Neuronal stem cell (in vitro differentiated cells): ENCODE data around the gene AOC2.

Experiments
- DNase-seq: peaks from one replicate; pipeline ENCODE4 v3.0.0-alpha.2; 2013; ENCODE audit warnings: low spot score
- H2AFZ ChIP-seq: one replicate; pipeline ENCODE4 v1.6.1; 2013; ENCODE audit warnings: mild to moderate bottlenecking, low read length, inconsistent platforms
- H2AK5ac ChIP-seq: 2 replicates; pipeline ENCODE4 v1.6.1; 2013; ENCODE audit warnings: low read depth, mild to moderate bottlenecking, inconsistent platforms, low read length, moderate library complexity, mixed read lengths
- H2BK120ac ChIP-seq: 2 replicates; pipeline ENCODE4 v1.6.1; 2013; ENCODE audit warnings: low read depth, mild to moderate bottlenecking, inconsistent platforms, low read length, moderate library complexity, mixed read lengths
- H2BK12ac ChIP-seq: one replicate; pipeline ENCODE4 v1.6.1; 2013; ENCODE audit warnings: low read length, inconsistent platforms
- H2BK15ac ChIP-seq: 2 replicates; pipeline ENCODE4 v1.6.1; 2013; ENCODE audit warnings: mild to moderate bottlenecking, low read length, inconsistent platforms, mixed read lengths
- H2BK5ac ChIP-seq: one replicate; pipeline ENCODE4 v1.6.1; 2013; ENCODE audit warnings: inconsistent platforms, mild to moderate bottlenecking, low read length, moderate library complexity
- H3K14ac ChIP-seq: one replicate; pipeline ENCODE4 v1.6.1; 2013; ENCODE audit warnings: low read length, inconsistent platforms
- H3K18ac ChIP-seq: 2 replicates; pipeline ENCODE4 v1.6.1; 2013; ENCODE audit warnings: low read length, inconsistent platforms
- H3K23ac ChIP-seq: 2 replicates; pipeline ENCODE4 v1.6.1; 2013; ENCODE audit warnings: low read depth, mild to moderate bottlenecking, mixed read lengths, low read length, inconsistent platforms; ENCODE audit not compliant: poor library complexity
- H3K27ac ChIP-seq: replicated peaks from 3 replicates; pipeline ENCODE4 v1.5.1; 2013; ENCODE audit warnings: low read length, inconsistent platforms
- H3K27me3 ChIP-seq, 3 experiments: 2 replicates each; pipeline ENCODE4 v1.6.1; 2013; ENCODE audit warnings: low read length in 3 of 3, mild to moderate bottlenecking in 2 of 3, inconsistent platforms in 1 of 3, low read depth in 1 of 3, mixed read lengths in 1 of 3, moderate library complexity in 1 of 3; ENCODE audit not compliant: control insufficient read depth in 3 of 3, insufficient read depth in 3 of 3
- H3K36me3 ChIP-seq, 2 donors: replicated peaks in 1 of 2; 2 replicates each; pipeline ENCODE4 v1.6.1; 2013; ENCODE audit warnings: low read length in 2 of 2; ENCODE audit not compliant: control insufficient read depth in 2 of 2, insufficient read depth in 2 of 2
- H3K4ac ChIP-seq: 2 replicates; pipeline ENCODE4 v1.6.1; 2013; ENCODE audit warnings: inconsistent platforms, mild to moderate bottlenecking, low read length, moderate library complexity
- H3K4me1 ChIP-seq, 2 donors: 1 replicate in 1 of 2; 2 replicates in 1 of 2; pipeline ENCODE4 v1.6.1; 2013; ENCODE audit warnings: low read length in 2 of 2, low read depth in 1 of 2; ENCODE audit not compliant: control insufficient read depth in 2 of 2, insufficient read depth in 1 of 2
- H3K4me2 ChIP-seq: one replicate; pipeline ENCODE4 v1.6.1; 2013; ENCODE audit warnings: mild to moderate bottlenecking, low read length, inconsistent platforms; ENCODE audit not compliant: insufficient read depth, poor library complexity, severe bottlenecking
- H3K4me3 ChIP-seq, 2 donors: 2 replicates each; pipeline ENCODE4 v1.5.1; 2013; ENCODE audit warnings: low read length in 2 of 2, mild to moderate bottlenecking in 2 of 2, inconsistent platforms in 1 of 2, moderate library complexity in 1 of 2
- H3K79me1 ChIP-seq: one replicate; pipeline ENCODE4 v1.6.1; 2013; ENCODE audit warnings: low read depth, mild to moderate bottlenecking, inconsistent platforms, low read length, moderate library complexity
- H3K9ac ChIP-seq: one replicate; pipeline ENCODE4 v1.6.1; 2013; ENCODE audit warnings: mild to moderate bottlenecking, low read depth, low read length, inconsistent platforms; ENCODE audit not compliant: poor library complexity
- H3K9me3 ChIP-seq, 2 donors: replicated peaks in 1 of 2; 2 replicates each; pipeline versions ENCODE3 to v1.6.1; 2013; ENCODE audit warnings: low read length in 2 of 2, mild to moderate bottlenecking in 2 of 2, inconsistent platforms in 1 of 2, low read depth in 1 of 2, mixed read lengths in 1 of 2, moderate library complexity in 1 of 2; ENCODE audit not compliant: control insufficient read depth in 2 of 2, insufficient read depth in 1 of 2
- H4K8ac ChIP-seq: one replicate; pipeline ENCODE4 v1.6.1; 2013; ENCODE audit warnings: low read depth, mild to moderate bottlenecking, inconsistent platforms, low read length, moderate library complexity
- H4K91ac ChIP-seq: one replicate; pipeline ENCODE4 v1.6.1; 2013; ENCODE audit warnings: low read length, low read depth, mild to moderate bottlenecking, inconsistent platforms; ENCODE audit not compliant: poor library complexity
- WGBS, 2 donors: extraction: QIAGEN DNeasy Blood & Tissue Kit; methylation state at CpG; one replicate each; pipeline ENCODE4 v1.1.7; 2013; ENCODE audit warnings: missing lambda C conversion rate in 2 of 2, mixed read lengths in 1 of 2; ENCODE audit not compliant: insufficient read length in 2 of 2, insufficient replicate concordance in 1 of 2; ENCODE audit errors: extremely low coverage in 2 of 2; 5-methylcytosine and 5-hydroxymethylcytosine counted together

AOC2 gene

DNA sequence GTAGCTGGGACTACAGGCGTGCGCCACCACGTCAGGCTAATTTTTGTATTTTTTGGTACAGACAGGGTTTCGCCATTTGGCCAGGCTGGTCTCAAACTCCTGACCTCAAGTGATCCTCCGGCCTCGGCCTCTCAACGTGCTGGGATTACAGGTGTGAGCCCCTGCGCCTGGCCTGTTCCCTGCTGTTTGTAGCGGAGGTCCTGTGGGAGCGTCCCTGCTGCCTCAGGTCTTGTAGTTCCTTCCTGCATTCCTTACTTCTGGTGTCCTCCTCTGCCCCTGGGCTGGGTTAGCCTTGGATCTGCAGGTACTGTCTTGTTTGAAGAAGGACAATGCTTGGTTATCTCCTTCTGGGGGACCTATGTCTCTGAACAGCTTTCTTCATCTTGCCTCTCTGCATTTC, 32.7 kb downstream of the AOC2 start:
- WGBS, 2 donors, result no CpG with 5 or more reads among the region's 10 CpGs
- Histone ChIP-seq H3K79me1 (no peaks in the 10 kb centered on the region), H3K4me2 (no peak overlapping the region), H3K4me1 (peaks cover 4 to 5% of the 10 kb centered on the region in 2 donors), H2BK15ac (no peak overlapping the region), H3K18ac (no peak overlapping the region), H3K23ac (no peak overlapping the region), H2BK5ac (no peak overlapping the region), H3K27ac (no peak overlapping the region), H3K14ac (no peak overlapping the region), H2AFZ (no peak overlapping the region), H3K9ac (no peak overlapping the region), H2BK12ac (no peak overlapping the region), H3K27me3 (peaks cover 0 to 57% (median 4%) of the 10 kb centered on the region in 3 experiments), H2BK120ac (no peak overlapping the region), H3K4me3 (no peak overlapping the region), H3K36me3 (no peaks in the 10 kb centered on the region), H3K4ac (no peak overlapping the region), H2AK5ac (no peak overlapping the region), H4K8ac (no peak overlapping the region), H4K91ac (no peak overlapping the region), H3K9me3 (no peaks in the 10 kb centered on the region)
- no peak for DNase-seq

- no peak overlapping the region for H4K91ac ChIP-seq
- H3K9me3 ChIP-seq, result no peaks in the 10 kb centered on the region
- H3K79me1 ChIP-seq, result no peaks in the 10 kb centered on the region
- DNase-seq, result peak; percentile 18
- no peak overlapping the region for H3K4me3 ChIP-seq
- no peak overlapping the region for H2BK120ac ChIP-seq
- no peak overlapping the region for H2BK15ac ChIP-seq
- no peak overlapping the region for H3K27ac ChIP-seq
- H3K14ac ChIP-seq, result no peak overlapping the region
- H3K18ac ChIP-seq, result no peak overlapping the region
- no peak overlapping the region for H3K4me2 ChIP-seq
- H3K36me3 ChIP-seq, result no peaks in the 10 kb centered on the region
- no peak overlapping the region for H3K23ac ChIP-seq
- H2AK5ac ChIP-seq, result no peak overlapping the region
- H2BK5ac ChIP-seq, result no peak overlapping the region
- WGBS, 2 donors, result no CpG with 5 or more reads among the region's 13 CpGs
- peaks cover 4 to 5% of the 10 kb centered on the region in 2 donors for H3K4me1 ChIP-seq
- no peak overlapping the region for H4K8ac ChIP-seq
- H2BK12ac ChIP-seq, result no peak overlapping the region
- H3K27me3 ChIP-seq, result peaks cover 0 to 58% (median 4%) of the 10 kb centered on the region in 3 experiments
- no peak overlapping the region for H3K9ac ChIP-seq
- H3K4ac ChIP-seq, result no peak overlapping the region
- H2AFZ ChIP-seq, result no peak overlapping the region
These were observed 33.9 kb downstream of the AOC2 start for GRCh38 chr17:42878123-42878880.

- H3K18ac ChIP-seq, result no peak overlapping the region
- no peak overlapping the region for H3K14ac ChIP-seq
- H3K4me2 ChIP-seq, result no peak overlapping the region
- WGBS, 2 donors, result no CpG with 5 or more reads among the region's 8 CpGs
- no peak overlapping the region for H3K9ac ChIP-seq
- H2BK12ac ChIP-seq, result no peak overlapping the region
- no peak overlapping the region for H2AFZ ChIP-seq
- no peak overlapping the region for H3K4ac ChIP-seq
- H2BK120ac ChIP-seq, result no peak overlapping the region
- no peak overlapping the region for H4K91ac ChIP-seq
- H3K27me3 ChIP-seq, result peaks cover 0 to 56% (median 4%) of the 10 kb centered on the region in 3 experiments
- no peak overlapping the region for H3K23ac ChIP-seq
- no peak overlapping the region for H2BK5ac ChIP-seq
- H3K27ac ChIP-seq, result no peak overlapping the region
- no peak overlapping the region for H3K4me3 ChIP-seq
- H2BK15ac ChIP-seq, result peak overlapping the region; percentile 64
- no peaks in the 10 kb centered on the region for H3K9me3 ChIP-seq
- no peaks in the 10 kb centered on the region for H3K79me1 ChIP-seq
- no peaks in the 10 kb centered on the region for H3K36me3 ChIP-seq
- peaks cover 4 to 5% of the 10 kb centered on the region in 2 donors for H3K4me1 ChIP-seq
- H4K8ac ChIP-seq, result no peak overlapping the region
- H2AK5ac ChIP-seq, result peak overlapping the region; percentile 83
- DNase-seq, result no peak
These were observed 34.7 kb downstream of the AOC2 start for GRCh38 chr17:42878924-42879595.

GRCh38 chr17:42879596-42879985, 35.2 kb downstream of the AOC2 start:
- DNase-seq, result no peak
- H3K9ac ChIP-seq, result no peak overlapping the region
- no peak overlapping the region for H3K4me2 ChIP-seq
- no peak overlapping the region for H2BK5ac ChIP-seq
- H3K23ac ChIP-seq, result no peak overlapping the region
- no peak overlapping the region for H3K18ac ChIP-seq
- H2BK15ac ChIP-seq, result peak overlapping the region; percentile 64
- no peak overlapping the region for H3K14ac ChIP-seq
- H2AFZ ChIP-seq, result no peak overlapping the region
- H2BK12ac ChIP-seq, result no peak overlapping the region
- H3K9me3 ChIP-seq, result no peaks in the 10 kb centered on the region
- WGBS, 2 donors, result no CpG with 5 or more reads among the region's 6 CpGs
- H3K27me3 ChIP-seq, result peaks cover 0 to 55% (median 4%) of the 10 kb centered on the region in 3 experiments
- peaks cover 4 to 5% of the 10 kb centered on the region in 2 donors for H3K4me1 ChIP-seq
- H3K27ac ChIP-seq, result no peak overlapping the region
- no peak overlapping the region for H2BK120ac ChIP-seq
- no peak overlapping the region for H4K91ac ChIP-seq
- H3K79me1 ChIP-seq, result no peaks in the 10 kb centered on the region
- peak overlapping the region; percentile 83 for H2AK5ac ChIP-seq
- no peak overlapping the region for H4K8ac ChIP-seq
- H3K4me3 ChIP-seq, result no peak overlapping the region
- H3K4ac ChIP-seq, result no peak overlapping the region
- no peaks in the 10 kb centered on the region for H3K36me3 ChIP-seq
